HG03442 (cell line): ENCODE measurements around the gene MARVELD3.
"Not testable (repeated sequence)": the region's sequence is repeated elsewhere in the genome, so short reads cannot be mapped to it uniquely, and the experiment has no call there.

Source experiments
- ATAC-seq: cut with Tn5 transposase; IDR thresholded peaks from one replicate; pipeline ENCODE4 v1.9.1; 2021; ENCODE audit warnings: mild to moderate bottlenecking, moderate library complexity; ENCODE audit not compliant: unreplicated experiment

The MARVELD3 gene

GRCh38 chr16:71626018-71626857, at the start of gene MARVELD3:
MARVELD3 (plus strand) TSS chr16:71626184; CDS start chr16:71626230, 46 bp downstream.
- ATAC-seq = no peak

GRCh38 chr16:71576971-71577370, 49.0 kb upstream of the MARVELD3 start, which contains the start of gene TAT:
TAT (minus strand) TSS chr16:71577092; CDS start chr16:71576415, 677 bp downstream.
- no peak for ATAC-seq

GRCh38 chr16:71582553-71582848, 43.5 kb upstream of the MARVELD3 start:
- not testable (repeated sequence) for ATAC-seq

- ATAC-seq = no peak
These were observed 41.3 kb upstream of the MARVELD3 start for GRCh38 chr16:71584543-71585317.

GRCh38 chr16:71585318-71585703, 40.7 kb upstream of the MARVELD3 start:
- ATAC-seq = no peak

- ATAC-seq = not testable (repeated sequence)
These were observed 36.6 kb upstream of the MARVELD3 start for GRCh38 chr16:71589334-71589733.

GRCh38 chr16:71590071-71590470, 35.9 kb upstream of the MARVELD3 start:
- not testable (repeated sequence) for ATAC-seq

- no peak for ATAC-seq
These were observed 35.4 kb upstream of the MARVELD3 start for GRCh38 chr16:71590584-71590983.

- no peak for ATAC-seq
These were observed 34.1 kb upstream of the MARVELD3 start for GRCh38 chr16:71591917-71592316.

GRCh38 chr16:71593048-71593999, 32.7 kb upstream of the MARVELD3 start:
- ATAC-seq = no peak

GRCh38 chr16:71594000-71594646, 31.9 kb upstream of the MARVELD3 start:
- ATAC-seq = no peak

GRCh38 chr16:71595340-71595826, 30.6 kb upstream of the MARVELD3 start:
- ATAC-seq = not testable (repeated sequence)

- ATAC-seq = not testable (repeated sequence)
These were observed 27.6 kb upstream of the MARVELD3 start for GRCh38 chr16:71598426-71598825.

GRCh38 chr16:71600822-71601221, 25.2 kb upstream of the MARVELD3 start:
- no peak for ATAC-seq

GRCh38 chr16:71609066-71609465, 16.9 kb upstream of the MARVELD3 start:
- ATAC-seq = no peak

- ATAC-seq = no peak
These were observed 15.5 kb upstream of the MARVELD3 start for GRCh38 chr16:71610447-71610846.

- ATAC-seq = peak; percentile 37
These were observed 14.8 kb upstream of the MARVELD3 start for GRCh38 chr16:71610936-71611871.

- ATAC-seq = not testable (repeated sequence)
These were observed 11.0 kb upstream of the MARVELD3 start for GRCh38 chr16:71614956-71615355.

GRCh38 chr16:71618429-71618828, 7.6 kb upstream of the MARVELD3 start:
- ATAC-seq = no peak
